Trophoblast cell (in vitro differentiated cells and primary cell): ENCODE results near the gene FHIT.
A peak's percentile ranks its signal among the peaks of the same experiment; 100 is the strongest.

Experiments used
- DNase-seq, 2 donors: peaks; one replicate each; pipeline ENCODE4 v3.0.0-alpha.2; 2016
- H2AFZ ChIP-seq: 2 replicates; pipeline ENCODE4 v1.6.1; 2013; ENCODE audit warnings: low read length, moderate library complexity, mild to moderate bottlenecking; ENCODE audit not compliant: insufficient read depth, poor library complexity
- H2AK5ac ChIP-seq: 2 replicates; pipeline ENCODE4 v1.6.1; 2013; ENCODE audit warnings: mild to moderate bottlenecking, low read length
- H2BK120ac ChIP-seq: 2 replicates; pipeline ENCODE4 v1.6.1; 2013; ENCODE audit warnings: low read length, mild to moderate bottlenecking, moderate library complexity; ENCODE audit not compliant: insufficient read depth, poor library complexity
- H2BK12ac ChIP-seq: 2 replicates; pipeline ENCODE4 v1.6.1; 2013; ENCODE audit warnings: mild to moderate bottlenecking, low read length, moderate library complexity
- H2BK5ac ChIP-seq: 2 replicates; pipeline ENCODE4 v1.6.1; 2013; ENCODE audit warnings: low read length, low read depth, moderate library complexity, mild to moderate bottlenecking; ENCODE audit not compliant: poor library complexity
- H3K14ac ChIP-seq: 2 replicates; pipeline ENCODE4 v1.6.1; 2013; ENCODE audit warnings: mild to moderate bottlenecking, low read length
- H3K18ac ChIP-seq: 2 replicates; pipeline ENCODE4 v1.6.1; 2013; ENCODE audit warnings: mild to moderate bottlenecking, low read length
- H3K23ac ChIP-seq: 2 replicates; pipeline ENCODE4 v1.6.1; 2013; ENCODE audit warnings: low read length
- H3K27ac ChIP-seq: 2 replicates; pipeline ENCODE4 v1.5.1; 2013; ENCODE audit warnings: low read depth, mild to moderate bottlenecking, inconsistent platforms, low read length, moderate library complexity
- H3K27me3 ChIP-seq: 2 replicates; pipeline ENCODE4 v1.6.1; 2013; ENCODE audit warnings: inconsistent platforms, mild to moderate bottlenecking, low read length, moderate library complexity; ENCODE audit not compliant: insufficient read depth
- H3K36me3 ChIP-seq, 2 experiments: 1 replicate in 1 of 2; 2 replicates in 1 of 2; pipeline ENCODE4 v1.6.1; 2013; ENCODE audit warnings: low read length in 2 of 2, mild to moderate bottlenecking in 2 of 2, moderate library complexity in 1 of 2; ENCODE audit not compliant: insufficient read depth in 2 of 2, control insufficient read depth in 1 of 2
- H3K4ac ChIP-seq: 2 replicates; pipeline ENCODE4 v1.6.1; 2013; ENCODE audit warnings: low read depth, mild to moderate bottlenecking, low read length, moderate library complexity
- H3K4me1 ChIP-seq, 2 experiments: 1 replicate in 1 of 2; 2 replicates in 1 of 2; pipeline ENCODE4 v1.6.1; 2013; ENCODE audit warnings: low read length in 2 of 2, mild to moderate bottlenecking in 2 of 2, moderate library complexity in 1 of 2; ENCODE audit not compliant: insufficient read depth in 2 of 2, control insufficient read depth in 1 of 2
- H3K4me2 ChIP-seq: 2 replicates; pipeline ENCODE4 v1.6.1; 2013; ENCODE audit warnings: inconsistent platforms, mild to moderate bottlenecking, low read length, moderate library complexity
- H3K4me3 ChIP-seq: 2 replicates; pipeline ENCODE4 v1.5.1; 2013; ENCODE audit warnings: mild to moderate bottlenecking, low read depth, low read length, inconsistent platforms
- H3K79me1 ChIP-seq: one replicate; pipeline ENCODE4 v1.6.1; 2013; ENCODE audit warnings: low read length
- H3K79me2 ChIP-seq: 2 replicates; pipeline ENCODE4 v1.6.1; 2013; ENCODE audit warnings: low read length, mild to moderate bottlenecking; ENCODE audit not compliant: control insufficient read depth, insufficient read depth, poor library complexity
- H3K9ac ChIP-seq: 2 replicates; pipeline ENCODE4 v1.6.1; 2013; ENCODE audit warnings: mild to moderate bottlenecking, low read length
- H3K9me3 ChIP-seq: 2 replicates; pipeline ENCODE4 v1.6.1; 2013; ENCODE audit warnings: low read depth, mild to moderate bottlenecking, control low read depth, inconsistent platforms, low read length; ENCODE audit not compliant: insufficient read depth
- H4K12ac ChIP-seq: 2 replicates; pipeline ENCODE4 v1.6.1; 2013; ENCODE audit warnings: low read depth, mild to moderate bottlenecking, low read length, moderate library complexity
- H4K8ac ChIP-seq: 2 replicates; pipeline ENCODE4 v1.6.1; 2013; ENCODE audit warnings: low read depth, mild to moderate bottlenecking, low read length, moderate library complexity
- H4K91ac ChIP-seq: one replicate; pipeline ENCODE4 v1.6.1; 2013; ENCODE audit warnings: low read depth, mild to moderate bottlenecking, low read length, moderate library complexity
- WGBS: extraction: QIAGEN DNeasy Blood & Tissue Kit; methylation state at CpG from one replicate; pipeline ENCODE4 v1.1.7; 2013; ENCODE audit warnings: missing lambda C conversion rate; ENCODE audit not compliant: insufficient read length, insufficient coverage; ENCODE audit errors: extremely low coverage; 5-methylcytosine and 5-hydroxymethylcytosine counted together

The FHIT gene

DNA sequence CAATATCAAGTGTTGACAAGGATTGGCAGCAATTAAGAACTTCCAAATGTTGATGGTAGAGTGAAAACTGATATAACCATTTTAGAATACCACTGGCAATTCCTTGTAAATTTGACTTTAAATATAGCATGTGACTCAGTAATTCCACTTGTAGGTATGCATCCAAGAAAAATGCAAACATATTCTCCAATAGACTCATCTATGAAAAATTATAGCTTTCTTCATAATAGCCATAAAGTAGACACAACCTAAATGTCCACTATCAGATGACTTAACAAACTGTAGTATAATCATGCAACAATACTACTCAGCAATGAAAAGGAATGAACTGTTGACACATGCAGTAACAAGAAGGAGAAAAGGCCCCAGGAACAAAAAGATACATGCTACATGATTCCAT is 988.1 kb downstream of the FHIT start:
- Histone ChIP-seq H2BK12ac (no peak overlapping the region), H3K79me1 (no peaks in the 10 kb centered on the region), H2AFZ (no peak overlapping the region)

DNA sequence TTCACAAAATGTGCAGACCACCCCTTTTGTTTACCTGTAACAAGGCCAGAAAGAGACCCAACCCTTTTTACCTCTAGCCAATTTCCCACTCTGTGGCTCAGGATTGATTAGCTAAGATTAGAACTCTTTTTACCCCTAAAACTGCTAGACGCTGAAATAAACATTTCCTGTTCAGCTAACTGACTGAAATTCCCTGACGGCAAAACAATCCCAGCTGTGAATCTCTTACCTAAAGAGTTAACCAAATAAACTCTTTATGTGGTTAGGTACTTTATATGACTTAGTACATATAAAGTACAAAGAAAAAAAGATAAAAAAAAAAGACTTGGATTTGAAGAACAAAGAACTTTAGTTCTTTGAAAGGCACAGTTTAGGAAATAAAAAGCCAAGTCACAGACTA is 988.7 kb downstream of the FHIT start:
- no peak overlapping the region for H2AK5ac ChIP-seq
- H2AFZ ChIP-seq: no peak overlapping the region
- WGBS: no CpG with 5 or more reads among the region's 2 CpGs

More for the DNA sequence above, 988.1 kb downstream of the FHIT start:
- no peak overlapping the region for H3K23ac ChIP-seq
- H3K18ac ChIP-seq: no peak overlapping the region
- no peak overlapping the region for H2AK5ac ChIP-seq
- no peak overlapping the region for H3K14ac ChIP-seq
- H3K4me3 ChIP-seq: no peak overlapping the region
- DNase-seq: peak in 1 of 2 donors; percentile 25
- H4K8ac ChIP-seq: no peak overlapping the region
- no peaks in the 10 kb centered on the region for H3K27me3 ChIP-seq
- no peak overlapping the region for H3K9ac ChIP-seq
- no peak overlapping the region for H4K12ac ChIP-seq
- no peak overlapping the region for H3K4me2 ChIP-seq
- no peaks in the 10 kb centered on the region for H3K9me3 ChIP-seq
- H2BK5ac ChIP-seq: no peak overlapping the region
- H3K79me2 ChIP-seq: no peaks in the 10 kb centered on the region
- no peak overlapping the region for H3K4ac ChIP-seq
- H4K91ac ChIP-seq: no peak overlapping the region
- no peak overlapping the region for H3K27ac ChIP-seq
- no peaks in the 10 kb centered on the region for H3K4me1 ChIP-seq
- H2BK120ac ChIP-seq: no peak overlapping the region
- no peaks in the 10 kb centered on the region for H3K36me3 ChIP-seq

DNA sequence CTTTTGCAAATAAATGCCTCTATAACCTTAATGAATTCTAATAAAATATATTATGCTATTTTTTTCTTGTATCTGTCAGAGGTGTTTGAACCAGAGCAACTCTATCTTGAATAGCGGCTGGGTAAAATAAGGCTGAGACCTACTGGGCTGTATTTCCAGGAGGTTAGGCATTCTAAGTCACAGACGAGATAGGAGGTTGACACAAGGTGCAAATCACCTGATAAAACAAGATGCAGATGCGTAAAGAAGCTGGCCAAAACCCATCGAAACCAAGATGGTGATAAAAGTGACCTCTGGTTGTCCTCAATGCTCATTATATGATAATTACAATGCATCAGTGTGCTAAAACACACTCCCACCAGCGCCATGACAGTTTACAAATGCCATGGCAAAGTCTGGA is 990.7 kb downstream of the FHIT start:
- no peak overlapping the region for H3K18ac ChIP-seq
- H2AK5ac ChIP-seq: no peak overlapping the region
- WGBS: no CpG with 5 or more reads among the region's 5 CpGs
- no peak overlapping the region for H2BK120ac ChIP-seq
- no peak overlapping the region for H4K12ac ChIP-seq
- H4K91ac ChIP-seq: no peak overlapping the region
- no peak overlapping the region for H4K8ac ChIP-seq
- no peak overlapping the region for H3K23ac ChIP-seq
- no peak overlapping the region for H2BK12ac ChIP-seq
- H3K79me2 ChIP-seq: no peaks in the 10 kb centered on the region
- H3K27ac ChIP-seq: no peak overlapping the region
- no peak overlapping the region for H3K4ac ChIP-seq
- H2AFZ ChIP-seq: no peak overlapping the region
- H3K27me3 ChIP-seq: no peaks in the 10 kb centered on the region
- no peak overlapping the region for H3K9ac ChIP-seq
- no peak overlapping the region for H3K14ac ChIP-seq
- no peaks in the 10 kb centered on the region for H3K9me3 ChIP-seq
- H3K4me1 ChIP-seq: no peaks in the 10 kb centered on the region
- H3K36me3 ChIP-seq: no peaks in the 10 kb centered on the region
- DNase-seq: no peak
- H3K79me1 ChIP-seq: no peaks in the 10 kb centered on the region
- H3K4me2 ChIP-seq: no peak overlapping the region
- no peak overlapping the region for H3K4me3 ChIP-seq
- no peak overlapping the region for H2BK5ac ChIP-seq

More for the DNA sequence above, 988.7 kb downstream of the FHIT start:
- Histone ChIP-seq H3K4me1 (no peaks in the 10 kb centered on the region), H3K14ac (no peak overlapping the region), H3K79me2 (no peaks in the 10 kb centered on the region), H2BK12ac (no peak overlapping the region), H3K79me1 (no peaks in the 10 kb centered on the region), H3K27ac (no peak overlapping the region), H4K8ac (no peak overlapping the region), H4K91ac (no peak overlapping the region), H3K4me2 (no peak overlapping the region), H3K4ac (no peak overlapping the region), H3K23ac (no peak overlapping the region), H3K27me3 (no peaks in the 10 kb centered on the region), H2BK120ac (no peak overlapping the region), H3K18ac (no peak overlapping the region), H3K36me3 (no peaks in the 10 kb centered on the region), H3K9ac (no peak overlapping the region), H2BK5ac (no peak overlapping the region), H3K4me3 (no peak overlapping the region), H3K9me3 (no peaks in the 10 kb centered on the region), H4K12ac (no peak overlapping the region)
- no peak for DNase-seq

DNA sequence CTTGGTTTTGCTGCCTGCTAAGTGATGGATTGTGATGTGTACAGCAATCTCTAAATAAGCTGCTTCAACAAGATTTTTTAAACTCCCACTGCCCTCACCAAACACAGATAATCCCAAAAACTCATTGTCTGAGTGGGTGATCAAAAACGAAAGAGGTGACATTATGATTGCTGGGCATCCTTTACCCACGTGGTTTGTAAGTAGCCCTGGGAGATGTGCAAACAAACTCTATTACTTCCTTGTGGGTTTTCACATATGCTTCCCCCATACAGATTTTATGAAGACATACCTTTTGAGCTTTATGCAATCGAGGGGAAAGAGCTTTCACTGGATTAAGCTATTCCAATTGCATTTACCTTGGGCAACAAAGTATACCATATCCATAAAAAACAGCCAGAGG is 1000.4 kb downstream of the FHIT start:
- H2BK5ac ChIP-seq: no peak overlapping the region
- no peak overlapping the region for H2BK120ac ChIP-seq
- WGBS: no CpG with 5 or more reads among the region's 3 CpGs
- no peak overlapping the region for H3K9ac ChIP-seq
- no peak overlapping the region for H3K27ac ChIP-seq
- H3K4me3 ChIP-seq: no peak overlapping the region
- H2BK12ac ChIP-seq: no peak overlapping the region
- no peaks in the 10 kb centered on the region for H3K27me3 ChIP-seq
- DNase-seq: no peak
- H2AK5ac ChIP-seq: no peak overlapping the region
- no peak overlapping the region for H3K4me2 ChIP-seq
- no peak overlapping the region for H4K12ac ChIP-seq
- no peak overlapping the region for H3K4ac ChIP-seq
- H2AFZ ChIP-seq: no peak overlapping the region
- H3K9me3 ChIP-seq: no peaks in the 10 kb centered on the region
- no peaks in the 10 kb centered on the region for H3K79me2 ChIP-seq
- no peaks in the 10 kb centered on the region for H3K4me1 ChIP-seq
- H3K23ac ChIP-seq: no peak overlapping the region
- no peak overlapping the region for H3K14ac ChIP-seq
- H3K18ac ChIP-seq: no peak overlapping the region
- no peak overlapping the region for H4K8ac ChIP-seq
- H3K79me1 ChIP-seq: no peaks in the 10 kb centered on the region
- H3K36me3 ChIP-seq: no peaks in the 10 kb centered on the region
- H4K91ac ChIP-seq: no peak overlapping the region
